Activated CD8-positive, alpha-beta memory T cell treated with anti-CD3 and anti-CD28 coated beads, Interleukin-2, amount 50 U/mL, for 24 hours (primary cell): ENCODE data around the gene SRCAP.

Source experiments
- DNase-seq: peaks from one replicate; pipeline ENCODE4 v3.0.0-alpha.2; 2020; ENCODE audit errors: extremely low read depth

The SRCAP gene

DNA sequence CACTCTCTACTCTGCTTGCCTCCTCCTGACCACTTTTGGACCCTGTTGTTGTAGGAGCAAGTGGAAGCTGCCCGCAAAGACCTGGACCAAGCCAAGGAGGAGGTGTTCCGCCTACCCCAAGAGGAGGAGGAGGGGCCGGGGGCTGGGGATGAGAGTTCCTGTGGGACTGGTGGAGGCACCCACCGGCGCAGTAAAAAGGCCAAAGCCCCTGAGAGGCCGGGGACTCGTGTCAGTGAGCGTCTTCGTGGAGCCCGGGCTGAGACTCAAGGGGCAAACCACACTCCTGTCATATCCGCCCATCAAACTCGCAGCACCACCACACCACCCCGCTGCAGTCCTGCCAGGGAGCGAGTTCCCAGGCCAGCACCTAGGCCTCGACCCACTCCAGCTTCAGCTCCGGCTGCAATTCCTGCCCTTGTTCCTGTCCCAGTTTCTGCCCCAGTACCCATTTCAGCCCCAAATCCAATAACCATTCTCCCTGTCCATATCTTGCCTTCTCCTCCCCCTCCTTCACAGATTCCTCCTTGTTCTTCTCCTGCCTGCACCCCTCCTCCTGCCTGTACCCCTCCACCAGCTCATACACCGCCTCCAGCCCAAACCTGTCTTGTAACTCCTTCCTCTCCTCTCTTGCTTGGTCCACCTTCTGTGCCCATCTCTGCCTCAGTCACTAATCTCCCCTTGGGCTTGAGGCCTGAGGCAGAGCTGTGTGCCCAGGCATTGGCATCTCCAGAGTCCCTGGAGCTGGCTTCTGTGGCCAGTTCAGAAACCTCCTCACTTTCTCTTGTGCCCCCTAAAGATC is 38.2 kb downstream of the SRCAP start:
- DNase-seq, result no peak

- no peak for DNase-seq
Observed at GRCh38 chr16:30737794-30738648, 39.0 kb downstream of the SRCAP start.

- no peak for DNase-seq
Observed at GRCh38 chr16:30738984-30739951, 40.3 kb downstream of the SRCAP start.

DNA sequence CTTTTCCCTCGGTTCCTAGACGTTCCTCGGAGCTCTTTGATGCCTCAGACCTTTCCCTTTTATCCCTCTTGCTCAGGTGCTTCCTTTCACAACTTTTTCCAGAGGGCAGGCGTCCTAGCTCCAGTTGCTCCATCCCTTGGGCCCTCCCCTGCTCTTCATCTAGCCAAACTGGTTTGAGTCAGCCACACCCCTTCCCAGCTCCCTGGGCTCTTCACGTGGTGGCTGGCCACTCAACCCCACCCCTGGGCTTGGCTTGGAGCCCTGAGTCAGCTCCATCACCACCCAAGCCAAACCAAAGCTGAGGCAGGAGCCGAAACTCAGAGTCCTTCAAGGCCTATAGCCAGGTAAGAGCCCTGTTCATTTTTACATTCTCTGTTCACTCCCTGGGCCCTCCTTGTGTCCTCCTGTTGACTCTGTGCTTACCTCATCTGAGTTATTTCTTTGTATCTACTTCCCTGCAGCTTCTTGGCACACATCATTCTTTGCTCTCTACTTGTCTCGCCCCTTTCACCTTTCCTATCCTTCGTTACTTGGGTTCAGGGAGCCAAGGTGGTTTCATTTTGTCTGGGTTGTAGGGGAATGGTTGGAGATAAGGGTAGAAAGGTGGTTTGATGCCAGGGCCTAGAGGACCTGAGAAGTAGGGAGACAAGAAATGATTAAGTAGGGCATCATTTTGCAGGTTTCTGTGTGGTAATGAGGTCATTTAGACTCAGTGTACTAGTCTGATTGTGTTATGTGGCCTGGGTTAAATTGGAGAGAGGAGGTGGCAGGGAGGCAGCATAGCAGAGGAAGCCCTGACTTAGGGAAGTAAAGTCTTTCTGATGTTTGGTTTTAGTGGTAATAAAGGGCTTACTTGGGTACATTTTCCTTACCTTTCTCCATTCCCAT is 41.6 kb downstream of the SRCAP start:
- no peak for DNase-seq

DNA sequence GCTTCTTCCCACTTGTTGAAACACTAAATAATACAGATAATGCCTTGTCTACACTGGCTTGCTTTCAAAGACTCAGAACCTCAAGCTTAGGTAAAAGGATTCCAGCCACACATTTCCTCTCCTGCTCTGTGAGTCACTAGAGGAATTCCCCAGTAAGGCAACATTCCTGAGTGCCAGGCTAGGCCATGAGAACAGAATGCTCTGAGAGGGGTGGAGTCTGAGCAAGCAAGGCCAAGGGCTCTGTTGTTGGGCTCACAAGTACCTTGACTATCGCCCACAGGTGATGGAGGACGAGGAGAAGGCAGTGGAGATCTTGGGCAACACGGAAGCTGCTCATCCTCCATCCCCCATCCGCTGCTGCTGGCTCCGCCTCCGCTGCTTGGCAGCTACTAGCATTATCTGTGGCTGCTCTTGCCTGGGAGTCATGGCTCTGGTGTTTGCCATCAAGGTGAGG is 42.5 kb downstream of the SRCAP start:
- no peak for DNase-seq

DNA sequence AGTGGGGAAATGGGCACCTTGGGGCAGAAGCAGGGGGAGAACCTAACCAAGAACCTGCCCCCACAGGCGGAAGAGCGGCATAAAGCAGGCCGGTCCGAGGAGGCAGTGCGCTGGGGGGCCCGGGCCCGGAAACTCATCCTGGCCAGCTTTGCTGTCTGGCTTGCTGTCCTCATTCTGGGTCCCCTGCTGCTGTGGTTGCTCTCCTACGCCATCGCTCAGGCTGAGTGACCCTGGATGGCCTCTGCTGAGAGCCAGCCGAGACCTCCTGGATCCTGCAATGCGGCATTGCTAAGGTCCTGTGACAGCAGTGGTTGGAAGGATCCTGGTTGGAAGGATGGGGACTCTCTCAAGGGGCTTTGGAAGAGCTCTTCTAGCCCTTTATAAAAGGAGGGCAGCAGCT is 44.7 kb downstream of the SRCAP start:
- DNase-seq, result no peak

GRCh38 chr16:30744183-30744582 is 45.2 kb downstream of the SRCAP start:
- DNase-seq, result no peak

GRCh38 chr16:30745082-30745481 is 46.1 kb downstream of the SRCAP start:
- DNase-seq, result no peak

- no peak for DNase-seq
Observed at GRCh38 chr16:30746638-30747175, 47.7 kb downstream of the SRCAP start.

- DNase-seq, result no peak
Observed at GRCh38 chr16:30747331-30747730, 48.4 kb downstream of the SRCAP start.

DNA sequence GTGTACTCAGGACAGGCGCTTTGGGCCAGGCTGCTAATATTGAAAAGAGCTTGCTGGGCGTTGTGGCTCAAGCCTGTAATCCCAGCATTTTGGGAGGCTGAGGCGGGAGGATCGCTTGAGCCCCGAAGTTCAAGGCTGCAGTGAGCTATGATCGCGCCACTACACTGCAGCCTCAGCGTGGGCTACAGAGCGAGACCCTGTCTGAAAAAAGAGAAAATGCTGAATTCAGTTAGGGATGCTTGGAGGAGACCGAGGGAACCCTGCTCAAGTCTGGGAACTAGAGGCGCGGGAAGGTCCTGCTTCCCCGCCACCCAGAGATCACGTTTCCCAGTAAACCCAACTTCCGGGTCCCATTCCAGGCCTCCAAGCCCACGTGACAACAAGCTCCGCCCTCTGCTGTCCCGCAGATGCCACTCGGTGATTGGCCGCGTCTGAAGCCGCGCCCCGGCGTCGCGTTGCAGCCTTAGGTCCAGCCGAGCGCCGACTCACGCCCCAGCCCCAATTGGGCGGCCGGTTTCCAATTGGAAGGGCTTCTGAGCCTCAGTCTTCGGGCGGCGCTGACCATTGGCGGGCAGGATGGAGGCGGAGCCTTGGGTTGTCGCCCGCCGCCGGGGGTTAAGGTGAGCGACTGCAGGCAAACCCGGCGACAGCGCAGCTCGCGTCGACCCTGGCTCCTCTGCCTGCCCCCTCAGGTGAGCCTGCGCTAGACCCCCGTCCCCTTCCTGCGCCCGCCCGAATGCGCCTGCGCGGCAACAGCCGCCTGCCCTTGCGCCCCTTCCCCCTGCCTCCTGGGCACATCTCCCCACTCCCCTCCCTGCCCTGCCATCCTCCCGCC is 49.0 kb downstream of the SRCAP start, which contains the start of gene PHKG2:
Gene PHKG2, plus strand, starts transcription at position 627 of the 835 bp plus-strand sequence. CDS start 396 bp downstream, outside the sequence.
- DNase-seq, result peak; percentile 93

DNA sequence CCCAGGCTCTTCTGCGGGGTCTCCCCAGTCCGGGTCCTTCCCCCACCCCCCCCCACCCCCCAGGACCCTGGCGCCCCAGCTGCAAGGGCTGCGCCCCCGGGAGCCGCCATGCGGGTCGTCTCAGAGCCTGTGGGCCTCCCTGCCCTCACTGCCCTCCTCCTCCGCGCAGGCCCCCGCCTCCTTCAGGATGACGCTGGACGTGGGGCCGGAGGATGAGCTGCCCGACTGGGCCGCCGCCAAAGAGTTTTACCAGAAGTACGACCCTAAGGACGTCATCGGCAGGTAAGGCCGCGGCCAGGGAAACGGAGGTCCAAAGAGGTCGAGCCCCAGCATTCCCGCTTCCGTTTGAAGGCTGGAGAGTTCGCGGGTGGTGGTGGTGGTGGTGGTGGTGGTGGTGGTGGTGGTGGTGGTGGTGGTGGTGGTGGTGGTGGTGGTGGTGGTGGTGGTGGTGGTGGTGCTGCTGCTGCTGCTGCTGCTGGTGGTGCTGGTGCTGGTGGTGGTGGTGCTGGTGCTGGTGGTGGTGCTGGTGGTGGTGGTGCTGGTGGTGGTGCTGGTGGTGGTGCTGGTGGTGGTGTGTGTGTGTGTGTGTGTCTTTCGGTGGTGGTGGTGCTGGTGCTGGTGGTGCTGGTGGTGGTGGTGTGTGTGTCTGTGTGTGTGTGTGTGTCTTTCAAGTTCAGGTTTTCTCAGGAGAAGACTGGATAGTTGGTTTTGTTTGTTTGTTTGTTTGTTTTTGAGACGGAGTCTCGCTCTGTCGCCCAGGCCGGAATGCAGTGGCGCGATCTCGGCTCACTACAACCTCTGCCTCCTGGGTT is 49.9 kb downstream of the SRCAP start:
- DNase-seq, result no peak

DNA sequence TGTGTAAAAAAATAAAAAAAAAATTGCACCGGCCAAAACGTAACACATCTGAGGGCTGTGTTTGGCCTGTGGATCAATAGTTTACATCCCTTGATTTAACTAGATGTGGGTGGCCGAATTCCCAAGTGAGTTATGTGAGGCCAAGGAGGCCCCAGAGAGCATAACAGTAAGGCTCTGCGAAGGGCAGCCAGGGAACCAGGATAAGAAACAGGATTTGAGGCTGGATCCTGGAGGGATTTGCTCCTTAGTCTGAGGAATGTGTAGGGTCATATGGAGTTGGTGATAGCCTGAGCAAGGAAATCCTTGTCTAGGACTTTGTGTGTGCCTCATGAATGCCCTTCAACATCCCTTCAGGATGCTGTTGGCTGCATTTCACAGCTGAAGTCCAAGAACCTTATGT is 51.2 kb downstream of the SRCAP start:
- no peak for DNase-seq

- no peak for DNase-seq
Observed at GRCh38 chr16:30750876-30751465, 52.0 kb downstream of the SRCAP start.

- DNase-seq, result no peak
Observed at GRCh38 chr16:30753596-30753995, 54.6 kb downstream of the SRCAP start.

GRCh38 chr16:30755955-30756780 is 57.2 kb downstream of the SRCAP start:
- no peak for DNase-seq

DNA sequence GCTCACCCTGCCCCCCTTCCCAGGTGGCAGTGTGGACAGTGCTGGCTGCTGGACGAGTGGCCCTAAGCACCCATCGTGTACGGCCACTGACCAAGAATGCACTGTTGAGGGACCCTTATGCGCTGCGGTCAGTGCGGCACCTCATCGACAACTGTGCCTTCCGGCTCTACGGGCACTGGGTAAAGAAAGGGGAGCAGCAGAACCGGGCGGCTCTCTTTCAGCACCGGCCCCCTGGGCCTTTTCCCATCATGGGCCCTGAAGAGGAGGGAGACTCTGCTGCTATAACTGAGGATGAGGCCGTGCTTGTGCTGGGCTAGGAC is 57.8 kb downstream of the SRCAP start:
- no peak for DNase-seq
